HepG2 (cell line): ENCODE results near the gene ZNF844. TPM values are rescaled to one million over a fixed set of nuclear protein-coding genes. Genes with fewer than 3 reads are reported as not detected.

Source experiments
- ATAC-seq: fragments of 200-7000 bp; cut with Tn5 transposase; 3 replicates; pipeline ENCODE4 v1.9.1; 2020; ENCODE audit warnings: mild to moderate bottlenecking, moderate library complexity
- BruUV-seq: library from RNA; stranded (reverse); fragments of 400-500 nt; replicated peaks from 2 replicates; lab custom pipeline; 2021; lab: Mats Ljungman, UMichigan
- CTCF ChIA-PET: fragments of 300-600 bp; formaldehyde crosslinking; extraction: SDS; loops from one replicate; lab custom pipeline; 2021; ENCODE audit warnings: low total read pairs, inconsistent platforms, low intra/inter-chr PET ratio; lab: Yijun Ruan, JAX
- POLR2A ChIA-PET: fragments of 350-600 bp; sonication (Branson Sonifier 250); formaldehyde crosslinking; loops from one replicate; lab custom pipeline; 2020; ENCODE audit warnings: antibody characterized with exemption, inconsistent platforms; lab: Yijun Ruan, JAX
- DNase-seq: peaks from one replicate; pipeline ENCODE4 v3.0.0-alpha.2; 2015; ENCODE audit warnings: low spot score
- FAIRE-seq: peaks from 3 replicates; lab custom pipeline; 2011; peaks lifted over from hg19 to GRCh38; lab: Jason Lieb, UNC
- H2AFZ ChIP-seq: one replicate; pipeline ENCODE4 v1.6.1; 2011; ENCODE audit warnings: low read length, inconsistent platforms
- H3K27ac ChIP-seq: fragments of 300-600 bp; 3 replicates; pipeline ENCODE4 v1.8.0; 2011; ENCODE audit warnings: mixed run types, mild to moderate bottlenecking, mixed read lengths, low read length, inconsistent platforms; ENCODE audit not compliant: insufficient read depth; ENCODE audit errors: extremely low read length
- H3K27me3 ChIP-seq, 2 experiments: fragments of 200-600 bp in 1 of 2; 2 replicates in 1 of 2; 3 replicates in 1 of 2; pipeline versions ENCODE4 v1.6.0 to v1.8.0; 2011; ENCODE audit warnings: low read length in 2 of 2, mild to moderate bottlenecking in 2 of 2, moderate library complexity in 2 of 2, inconsistent platforms in 1 of 2; ENCODE audit not compliant: insufficient read depth in 2 of 2, control insufficient read depth in 1 of 2
- H3K36me3 ChIP-seq, 2 experiments: fragments of 200-600 bp in 1 of 2; replicated peaks in 1 of 2; 2 replicates in 1 of 2; 3 replicates in 1 of 2; pipeline versions ENCODE4 v1.5.1 to v1.8.0; 2011; ENCODE audit warnings: low read length in 2 of 2, inconsistent platforms in 1 of 2; ENCODE audit not compliant: insufficient read depth in 2 of 2, control insufficient read depth in 1 of 2
- H3K4me1 ChIP-seq: 2 replicates; pipeline ENCODE4 v1.5.1; 2012; ENCODE audit warnings: low read length, inconsistent platforms; ENCODE audit not compliant: insufficient read depth
- H3K4me2 ChIP-seq: 2 replicates; pipeline ENCODE4 v1.6.0; 2011; ENCODE audit warnings: low read depth, low read length, inconsistent platforms
- H3K4me3 ChIP-seq, 3 experiments: fragments of 200-600 bp in 1 of 3; sonication (generic), shearing (Covaris generic) in 1 of 3; replicated peaks in 1 of 3; 2 replicates each; pipeline ENCODE4 v1.5.1; 2011 to 2016; ENCODE audit warnings: low read length in 3 of 3, inconsistent platforms in 2 of 3, low read depth in 2 of 3, mild to moderate bottlenecking in 2 of 3, control low read depth in 1 of 3, mixed read lengths in 1 of 3; ENCODE audit not compliant: insufficient read depth in 1 of 3
- H3K79me2 ChIP-seq: one replicate; pipeline ENCODE4 v1.6.1; 2011; ENCODE audit warnings: low read length, inconsistent platforms; ENCODE audit not compliant: insufficient read depth
- H3K9ac ChIP-seq: 2 replicates; pipeline ENCODE4 v1.6.0; 2011; ENCODE audit warnings: mild to moderate bottlenecking, low read depth, low read length, inconsistent platforms; ENCODE audit not compliant: insufficient read depth
- H3K9me3 ChIP-seq: 2 replicates; pipeline ENCODE4 v1.5.1; 2012; ENCODE audit warnings: mild to moderate bottlenecking, low read length
- H4K20me1 ChIP-seq: 2 replicates; pipeline ENCODE4 v1.6.0; 2011; ENCODE audit warnings: inconsistent platforms, mild to moderate bottlenecking, low read length, moderate library complexity; ENCODE audit not compliant: insufficient read depth
- FOSL2 ChIP-seq: sonication (generic); formaldehyde crosslinking; IDR thresholded peaks from 2 replicates; pipeline ENCODE4 v1.4.0; 2020; ENCODE audit warnings: missing genetic modification reagents
- NCOA1 ChIP-seq: sonication (generic); formaldehyde crosslinking; IDR thresholded peaks from 2 replicates; pipeline ENCODE4 v1.9.0; 2021; ENCODE audit warnings: missing genetic modification reagents
- ZBTB2 ChIP-seq: sonication (generic); formaldehyde crosslinking; IDR thresholded peaks from 2 replicates; pipeline ENCODE4 v1.8.0; 2022; ENCODE audit warnings: low read depth, missing genetic modification reagents
- ZBTB20 ChIP-seq: sonication (generic); formaldehyde crosslinking; IDR thresholded peaks from 2 replicates; pipeline ENCODE4 v1.8.1; 2023; ENCODE audit warnings: missing genetic modification reagents, low read depth, mild to moderate bottlenecking, borderline replicate concordance
- WGBS: methylation state at CpG from one replicate; pipeline ENCODE4 v1.1.6; 2017; ENCODE audit warnings: low lambda C conversion rate; 5-methylcytosine and 5-hydroxymethylcytosine counted together
- in situ Hi-C: cut with HindIII; loops from 2 replicates; pipeline ENCODE4 v1.10.0; 2017; ENCODE audit warnings: low pct_unique_long_range_greater_than_20kb; ENCODE audit not compliant: extremely low pct_ligation_motif_present
- intact Hi-C: fragments of 100-400 bp; cut with micrococcal nuclease; formaldehyde crosslinking; loops from one replicate; pipeline ENCODE4 v1.10.0; 2022; ENCODE audit not compliant: unreplicated experiment
- polyA plus RNA-seq, 8 experiments: library from polyadenylated mRNA; depleted of rRNA in 3 of 8; stranded (reverse) in 7 of 8; unstranded in 1 of 8; fragments of >200 nt; fragmentation: Illumina TruSeq in 4 of 8; extraction: Trizol in 4 of 8; gene quantifications; 2 replicates each; pipeline versions ENCODE4 v1.2.1 to v1.2.3, GENCODE V29; 2011 to 2016; ENCODE audit warnings: low read depth in 4 of 8, missing spikeins in 1 of 8, mixed read lengths in 1 of 8; ENCODE audit not compliant: insufficient read depth in 1 of 8
- total RNA-seq, 5 experiments: library from RNA; depleted of rRNA; stranded (reverse); fragments of >200 nt; fragmentation: Illumina TruSeq; extraction: Trizol; gene quantifications; 2 replicates each; pipeline ENCODE4 v1.2.3, GENCODE V29; 2016; ENCODE audit warnings: low read depth in 1 of 5

ZNF844 gene
- total and polyA plus RNA-seq, 2 of the 13 experiments (the other 11 are each of a cell fraction or from before 2014, with no cell fraction given), result 1.0 to 3.2 TPM

DNA sequence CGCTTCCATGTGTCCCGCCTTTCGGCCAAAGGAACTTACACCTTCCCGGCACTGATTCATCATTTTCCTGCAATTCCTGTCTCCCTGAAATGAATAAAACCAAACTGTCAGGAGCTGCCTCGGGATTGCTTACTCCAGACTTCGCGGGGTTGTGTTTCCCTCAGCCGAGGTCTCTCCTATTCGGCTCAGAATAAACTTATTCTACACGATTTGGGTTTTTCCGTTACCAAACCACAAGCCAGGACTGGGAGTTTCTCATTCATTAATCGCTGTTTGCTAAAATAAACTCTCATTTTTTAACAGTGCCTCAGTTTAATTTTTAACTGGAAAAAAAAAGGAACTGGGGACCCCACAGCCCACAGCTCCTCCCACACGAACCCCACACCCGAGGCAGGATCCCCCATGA is 12.4 kb upstream of the ZNF844 start:
- TF ChIP-seq NCOA1 (CRISPR knock-in tag), result no peak
- no peak for TF ChIP-seq ZBTB20 (CRISPR knock-in tag)
- 0 out of 2 replicates have a peak, but pooled peaks have one; percentile 14 for TF ChIP-seq ZBTB2 (CRISPR knock-in tag)
- 0 out of 2 replicates have a peak, but pooled peaks have one; percentile 27 for TF ChIP-seq FOSL2 (CRISPR knock-in tag)
- Histone ChIP-seq H3K4me2 (peak overlapping the region; percentile 84), H3K27me3 (peaks cover 0 to 10% of the 10 kb centered on the region in 2 experiments; a peak in 2 of 5 replicates), H3K9ac (peak overlapping the region; percentile 94), H3K4me1 (peaks cover 50% of the 10 kb centered on the region), H2AFZ (no peak overlapping the region), H4K20me1 (no peaks in the 10 kb centered on the region), H3K36me3 (no peaks in the 10 kb centered on the region), H3K4me3 (peak overlapping the region; percentile 77 to 97 (median 90)), H3K9me3 (no peaks in the 10 kb centered on the region), H3K79me2 (no peaks in the 10 kb centered on the region), H3K27ac (peak overlapping the region; percentile 93)
- ChIA-PET CTCF (interaction anchor here (1.7 kb wide), 1 partner anchor 171 kb away, joined by 5 read pairs; no protein-coding TSS in a partner anchor), POLR2A (interaction anchor here (1.0 to 2.6 kb wide), 23 partner anchors 9 to 523 kb away, joined by 3 to 47 read pairs (median 5); partner anchors contain the start of genes ECSIT, ZNF136, ZNF20 and ZNF433)
- FAIRE-seq (no peak), ATAC-seq (peak; percentile 8; the same call in 1 of the 3 replicates), DNase-seq (no peak)
- intact Hi-C loops (loop anchor here (2.0 kb wide), 1 partner anchor 127 kb away; the partner anchor contains the start of gene ZNF700), in situ Hi-C loops (no loop called here)
- WGBS, result 2% methylated on average over 14 of the region's 14 CpGs
- BruUV-seq, result no TSS peak
